Lower leg skin (tissue), 4 donors: ENCODE measurements around the gene NPPA. TPM values are rescaled to one million over a fixed set of nuclear protein-coding genes. Genes with fewer than 3 reads are reported as not detected.
"Not testable (repeated sequence)": the region's sequence is repeated elsewhere in the genome, so short reads cannot be mapped to it uniquely, and the experiment has no call there.

ENCODE experiments used
- DNase-seq, 2 donors: peaks; one replicate each; pipeline ENCODE4 v3.0.0-alpha.2; 2019; ENCODE audit warnings: low spot score in 2 of 2
- H3K4me3 ChIP-seq: fragments of 200-600 bp; sonication (generic); 2 replicates; pipeline ENCODE4 v1.5.1; 2017; ENCODE audit warnings: mild to moderate bottlenecking, low read depth; ENCODE audit not compliant: poor library complexity, severe bottlenecking
- POLR2A ChIP-seq, 2 donors: fragments of 450-650 bp; IDR thresholded peaks; one replicate each; pipeline ENCODE4 v1.6.1; 2016 to 2017; ENCODE audit warnings: antibody characterized with exemption in 2 of 2, mild to moderate bottlenecking in 1 of 2, moderate library complexity in 1 of 2
- WGBS, 2 donors: methylation state at CpG; one replicate each; pipeline ENCODE4 v1.1.5; 2018; 5-methylcytosine and 5-hydroxymethylcytosine counted together
- intact Hi-C: fragments of 100-400 bp; cut with DNase I; formaldehyde crosslinking; loops from one replicate; pipeline ENCODE4 v1.15.0; 2023; ENCODE audit warnings: low total_unique reads
- total RNA-seq, 4 donors: library from RNA; depleted of rRNA; stranded (reverse); fragments of >200 nt; gene quantifications; one replicate each; pipeline ENCODE4 v1.1.0, GENCODE V29; 2016
- TF ChIP-seq, protein P1 (sequence below), 3 donors: fragments of 450-650 bp; IDR thresholded peaks; one replicate each; pipeline ENCODE4 v1.5.1; 2016; ENCODE audit warnings: antibody characterized with exemption in 3 of 3, mild to moderate bottlenecking in 3 of 3, moderate library complexity in 2 of 3

NPPA gene
- total RNA-seq = not detected

DNA sequence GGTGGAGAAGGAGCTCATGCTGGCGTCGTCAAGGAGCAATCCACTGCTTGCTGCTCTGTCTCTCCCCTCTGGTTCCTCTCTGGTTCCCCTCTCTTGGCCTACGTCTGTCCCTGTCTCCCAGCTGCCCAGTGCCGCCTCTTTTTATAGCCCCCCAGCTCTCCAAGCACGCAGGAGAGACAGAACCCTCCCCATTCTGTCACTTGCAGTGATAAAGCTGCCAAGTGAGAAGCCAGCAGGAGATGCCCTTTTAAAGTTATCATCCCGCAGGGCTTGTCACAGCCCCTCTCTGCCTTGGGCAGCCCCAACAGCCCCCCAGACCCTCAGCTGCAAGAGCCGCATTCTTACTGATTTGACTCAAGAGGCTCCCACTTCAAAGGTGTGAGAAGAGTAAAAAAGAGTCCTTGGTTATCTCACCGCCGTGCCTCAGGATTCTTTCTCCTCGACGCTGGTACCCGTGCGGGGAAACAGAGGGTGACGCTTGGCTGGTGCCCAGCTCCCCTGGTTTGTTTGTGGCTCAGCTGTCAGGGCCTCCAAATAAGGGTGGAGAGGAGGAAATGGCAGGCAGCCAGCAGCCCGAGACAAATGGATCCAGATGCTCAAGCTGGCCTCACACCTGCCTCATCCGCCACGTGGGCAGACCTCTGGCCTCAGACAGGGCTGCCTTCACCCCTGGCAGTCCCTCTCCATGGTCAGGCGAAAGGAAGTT is at the start of gene NPPA:
TSS of gene NPPA (minus strand) at position 117 of the 706 bp plus-strand sequence. CDS start at position 18, 99 bp downstream.
- intact Hi-C loops = loop anchor here (10.0 kb wide), 1 partner anchor 47 kb away; no protein-coding TSS in a partner anchor

DNA sequence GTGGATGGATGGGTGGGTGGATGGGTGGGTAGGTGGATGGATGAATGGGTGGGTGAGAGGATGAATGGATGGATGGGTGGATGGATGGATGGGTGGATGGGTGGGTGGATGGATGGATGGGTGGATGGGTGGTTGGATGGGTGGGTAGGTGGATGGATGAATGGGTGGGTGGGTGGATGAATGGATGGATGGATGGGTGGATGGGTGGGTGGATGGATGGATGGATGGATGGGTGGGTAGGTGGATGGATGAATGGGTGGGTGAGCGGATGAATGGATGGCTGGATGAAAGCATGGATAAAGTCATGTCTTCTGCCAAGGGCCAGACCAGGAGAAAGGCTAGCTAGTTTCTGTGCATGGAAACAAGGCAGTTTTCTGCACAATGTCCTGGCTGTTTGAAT is 46.9 kb upstream of the NPPA start:
- intact Hi-C loops = loop anchor here (10.0 kb wide), 1 partner anchor 50 kb away; the partner anchor contains the start of gene NPPA
- H3K4me3 ChIP-seq, DNase-seq: not testable (repeated sequence)
- 63 to 68% methylated on average over 1 of the region's 1 CpG for WGBS, 2 donors

More for the DNA sequence above, at the start of gene NPPA:
- no peak for TF ChIP-seq POLR2A (IDR thresholded peaks at IDR 0.05)
- TF ChIP-seq, protein P1, sequence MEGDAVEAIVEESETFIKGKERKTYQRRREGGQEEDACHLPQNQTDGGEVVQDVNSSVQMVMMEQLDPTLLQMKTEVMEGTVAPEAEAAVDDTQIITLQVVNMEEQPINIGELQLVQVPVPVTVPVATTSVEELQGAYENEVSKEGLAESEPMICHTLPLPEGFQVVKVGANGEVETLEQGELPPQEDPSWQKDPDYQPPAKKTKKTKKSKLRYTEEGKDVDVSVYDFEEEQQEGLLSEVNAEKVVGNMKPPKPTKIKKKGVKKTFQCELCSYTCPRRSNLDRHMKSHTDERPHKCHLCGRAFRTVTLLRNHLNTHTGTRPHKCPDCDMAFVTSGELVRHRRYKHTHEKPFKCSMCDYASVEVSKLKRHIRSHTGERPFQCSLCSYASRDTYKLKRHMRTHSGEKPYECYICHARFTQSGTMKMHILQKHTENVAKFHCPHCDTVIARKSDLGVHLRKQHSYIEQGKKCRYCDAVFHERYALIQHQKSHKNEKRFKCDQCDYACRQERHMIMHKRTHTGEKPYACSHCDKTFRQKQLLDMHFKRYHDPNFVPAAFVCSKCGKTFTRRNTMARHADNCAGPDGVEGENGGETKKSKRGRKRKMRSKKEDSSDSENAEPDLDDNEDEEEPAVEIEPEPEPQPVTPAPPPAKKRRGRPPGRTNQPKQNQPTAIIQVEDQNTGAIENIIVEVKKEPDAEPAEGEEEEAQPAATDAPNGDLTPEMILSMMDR (IDR thresholded peaks at IDR 0.05) = no peak
- no peak within 1 kb of the TSS for H3K4me3 ChIP-seq
- 63 to 66% methylated on average over 18 of the region's 18 CpGs for WGBS, 2 donors
- no peak for DNase-seq

DNA sequence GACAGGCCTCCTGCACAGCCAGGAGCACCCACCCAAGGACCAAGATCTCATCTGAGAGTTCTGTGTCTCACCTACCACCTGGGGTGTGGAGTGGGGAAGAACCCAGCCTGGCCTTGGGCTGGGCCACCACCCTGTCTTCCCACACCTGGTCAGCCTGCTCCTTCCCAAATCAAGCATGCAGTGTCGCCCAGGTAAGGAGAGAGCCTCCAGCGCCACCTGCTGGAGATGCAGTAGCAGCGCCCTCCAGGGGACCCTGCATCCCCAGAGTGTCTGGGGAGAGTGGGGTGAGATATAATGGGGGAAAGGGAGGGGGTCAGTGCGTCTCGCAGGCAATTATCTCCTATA is 46.3 kb upstream of the NPPA start:
- no peak for DNase-seq
- TF ChIP-seq POLR2A (IDR thresholded peaks at IDR 0.05) = no peak
- TF ChIP-seq, protein P1 (IDR thresholded peaks at IDR 0.05) = no peak
- H3K4me3 ChIP-seq = no peak overlapping the region
- WGBS, 2 donors = 0% methylated on average over 2 to 3 of the region's 5 CpGs
- intact Hi-C loops = loop anchor here (10.0 kb wide), 1 partner anchor 49 kb away; the partner anchor contains the start of gene NPPA

DNA sequence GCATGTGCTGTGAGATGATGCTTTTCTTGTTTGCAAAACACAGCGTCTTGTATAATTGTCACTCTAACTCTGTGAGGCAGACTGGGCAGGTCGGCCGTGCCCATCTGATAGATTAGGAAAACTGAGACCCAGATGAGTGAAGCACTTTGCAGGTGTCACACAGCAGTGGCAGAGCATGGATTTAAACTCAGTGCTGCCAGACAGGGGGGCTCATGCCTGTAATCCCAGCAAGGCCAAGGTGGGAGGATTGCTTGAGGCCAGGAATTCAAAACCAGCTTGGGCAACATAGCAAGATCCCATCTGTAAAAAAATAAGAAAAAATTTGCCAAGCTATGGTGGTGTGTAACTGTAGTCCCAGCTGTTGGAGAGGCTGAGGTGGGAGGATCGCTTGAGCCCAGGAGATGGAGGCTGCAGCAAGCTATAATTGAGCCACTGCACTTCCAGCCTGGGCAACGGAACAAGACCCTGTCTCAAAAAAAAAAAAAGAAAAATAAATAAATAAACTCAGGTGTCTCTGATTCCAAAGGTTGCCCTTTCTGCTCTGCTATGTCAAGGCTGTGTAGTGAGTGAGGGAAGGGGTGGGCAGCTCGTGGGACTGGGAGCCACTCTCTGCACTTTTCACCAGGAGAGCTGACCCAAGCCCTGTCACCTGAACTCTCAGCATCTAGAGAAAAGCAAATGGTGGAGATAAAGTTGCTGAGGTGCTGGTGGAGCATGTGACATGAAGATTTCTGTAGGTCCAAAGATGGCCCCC is 44.0 kb upstream of the NPPA start:
- intact Hi-C loops = loop anchor here (10.0 kb wide), 1 partner anchor 47 kb away; the partner anchor contains the start of gene NPPA
- DNase-seq = no peak
- 87 to 89% methylated on average over 6 of the region's 6 CpGs for WGBS, 2 donors

DNA sequence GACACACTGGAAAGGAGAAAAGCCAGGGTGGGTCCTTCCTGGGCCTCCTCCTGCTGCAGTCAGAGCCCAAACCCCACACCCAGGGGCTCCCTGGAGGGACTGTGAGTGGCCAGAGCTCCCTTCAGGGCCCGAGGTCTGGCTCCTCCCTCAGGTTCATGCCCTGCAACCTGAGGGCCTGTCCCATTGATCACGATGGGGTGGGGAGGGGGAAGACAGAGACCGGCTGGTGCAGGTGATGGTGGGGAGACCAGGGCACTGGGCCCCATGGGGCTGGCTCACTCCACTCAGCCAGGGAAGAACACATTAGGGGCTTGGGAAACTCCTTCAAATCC is 41.3 kb upstream of the NPPA start:
- intact Hi-C loops = no loop called here
- DNase-seq = no peak
- H3K4me3 ChIP-seq = no peak overlapping the region
- 50 to 68% methylated on average over 2 to 3 of the region's 3 CpGs for WGBS, 2 donors
- TF ChIP-seq, protein P1 (IDR thresholded peaks at IDR 0.05) = no peak
- no peak for TF ChIP-seq POLR2A (IDR thresholded peaks at IDR 0.05)

More for the DNA sequence above, 44.0 kb upstream of the NPPA start:
- TF ChIP-seq, protein P1 (IDR thresholded peaks at IDR 0.05) = no peak
- no peak for TF ChIP-seq POLR2A (IDR thresholded peaks at IDR 0.05)
- H3K4me3 ChIP-seq = no peak overlapping the region

DNA sequence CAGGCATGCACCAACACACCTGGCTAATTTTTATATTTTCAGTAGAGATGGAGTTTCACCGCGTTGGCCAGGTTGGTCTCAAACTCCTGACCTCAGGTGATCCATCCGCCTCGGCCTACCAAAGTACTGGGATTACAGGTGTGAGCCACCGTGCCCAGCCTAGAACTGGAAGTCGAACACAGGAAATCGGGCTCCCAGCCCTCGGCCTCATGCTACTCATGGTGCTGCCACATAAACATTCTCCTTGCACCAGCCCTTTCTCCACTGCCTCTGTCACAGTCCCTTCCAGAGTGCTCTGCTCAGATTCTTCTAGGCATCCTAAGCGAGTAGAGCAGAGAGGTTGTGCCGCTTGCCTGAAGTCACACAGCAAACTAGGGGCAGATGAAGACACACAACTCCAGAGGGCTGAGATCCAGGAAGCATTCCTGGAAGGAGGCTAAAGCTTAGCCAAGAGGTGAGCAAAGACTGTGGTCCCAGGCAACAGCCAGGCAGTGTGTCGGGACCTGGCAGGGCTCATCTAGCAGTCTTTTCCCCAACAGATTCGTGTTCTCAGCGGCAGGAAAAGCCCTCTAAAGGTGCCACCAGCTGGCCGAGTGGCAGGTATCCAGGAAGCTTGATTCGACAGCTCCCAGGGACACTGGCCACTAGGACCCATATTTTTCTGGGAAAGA is 40.8 kb upstream of the NPPA start:
- no peak overlapping the region for H3K4me3 ChIP-seq
- intact Hi-C loops = no loop called here
- 84 to 86% methylated on average over 15 of the region's 15 CpGs for WGBS, 2 donors
- no peak for TF ChIP-seq POLR2A (IDR thresholded peaks at IDR 0.05)
- TF ChIP-seq, protein P1 (IDR thresholded peaks at IDR 0.05) = no peak
- no peak for DNase-seq
